ENCODE measurements around the gene ARHGEF19.

Gene ARHGEF19

DNA sequence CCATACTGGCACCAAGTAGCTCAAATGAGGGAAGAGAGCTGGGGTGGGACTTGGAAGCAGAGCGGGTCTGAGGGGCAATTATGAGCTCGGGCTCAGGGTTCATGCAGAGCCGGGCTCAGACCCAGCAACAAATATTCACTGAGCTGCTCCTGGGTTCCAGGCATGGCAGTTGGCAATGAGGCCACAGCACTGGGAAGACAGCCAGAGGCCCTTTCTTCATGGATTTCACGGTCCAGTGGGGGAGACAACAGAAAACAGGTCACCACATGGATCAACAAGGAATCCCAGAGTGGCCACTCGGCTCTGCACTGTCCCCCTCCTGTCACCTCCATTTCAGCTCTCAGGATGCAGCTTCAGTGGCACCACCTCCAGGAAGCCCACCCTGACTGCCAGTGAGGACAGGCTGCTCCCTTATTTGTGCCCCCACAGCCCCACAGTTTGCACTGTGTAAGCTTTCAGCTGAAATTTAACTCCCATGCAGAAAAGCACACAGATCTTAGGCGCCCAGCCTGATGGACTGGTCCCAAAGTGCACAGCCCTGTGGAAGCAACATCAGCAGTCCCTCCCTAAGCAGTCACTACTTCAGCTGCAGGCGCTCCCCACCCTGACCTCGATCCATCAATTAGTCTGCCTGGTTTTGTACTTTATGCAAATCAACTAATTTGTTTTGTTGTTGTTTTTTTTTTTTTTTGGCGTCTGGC is 22.4 kb downstream of the ARHGEF19 start:
- no peak for TF ChIP-seq RARB (CRISPR knock-in tag; IDR thresholded peaks at IDR 0.05)
- peak; percentile 97 for TF ChIP-seq ZNF70 (CRISPR knock-in tag; IDR thresholded peaks at IDR 0.05)
- ATAC-seq = no peak

GRCh38 chr1:16189003-16189402 is 23.4 kb downstream of the ARHGEF19 start:
- TF ChIP-seq SNAI2 (CRISPR knock-in tag; IDR thresholded peaks at IDR 0.05) (no peak), TSHZ2 (CRISPR knock-in tag; IDR thresholded peaks at IDR 0.05) (no peak), ARNTL (CRISPR knock-in tag; IDR thresholded peaks at IDR 0.05; ENCODE audit: borderline replicate concordance, low read depth) (no peak), BACH2 (CRISPR knock-in tag; IDR thresholded peaks at IDR 0.05; ENCODE audit: borderline replicate concordance) (no peak), ZFP30 (CRISPR knock-in tag; IDR thresholded peaks at IDR 0.05) (no peak), TOX (CRISPR knock-in tag; IDR thresholded peaks at IDR 0.05; ENCODE audit: borderline replicate concordance) (no peak), CSRNP3 (CRISPR knock-in tag; IDR thresholded peaks at IDR 0.05) (no peak), GLIS3 (CRISPR knock-in tag; IDR thresholded peaks at IDR 0.05) (no peak)
- no peak for ATAC-seq

DNA sequence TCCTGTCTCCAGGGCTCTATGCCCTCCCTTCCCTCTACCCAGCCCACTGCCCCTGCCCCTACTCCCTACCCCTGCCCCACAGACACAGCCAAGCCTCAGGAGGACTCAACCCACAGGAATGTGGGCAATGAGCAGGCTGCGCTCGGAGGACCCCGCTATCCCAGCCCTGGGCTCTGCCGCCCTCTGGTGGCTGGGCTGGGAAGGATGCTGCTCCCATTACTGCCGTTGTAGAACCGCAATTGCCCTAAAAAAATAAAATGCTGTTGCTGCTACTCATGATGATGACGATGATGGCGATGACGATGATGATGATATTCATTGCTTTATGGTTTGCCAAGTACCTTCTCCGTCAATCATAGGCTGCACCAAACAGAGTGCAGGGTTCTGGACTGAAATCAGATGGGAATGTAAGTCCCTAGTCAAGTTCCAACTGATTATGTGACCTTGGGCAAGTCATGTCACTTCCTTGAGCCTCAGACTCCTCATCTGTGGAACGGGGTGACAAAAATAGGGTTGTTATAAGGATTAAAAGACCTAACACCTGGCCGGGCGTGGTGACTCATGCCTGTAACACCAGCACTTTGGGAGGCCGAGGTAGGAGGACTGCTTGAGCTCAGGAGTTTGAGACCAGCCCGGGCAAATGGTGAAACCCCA is 24.6 kb downstream of the ARHGEF19 start:
- ATAC-seq = peak; percentile 94
- no peak for TF ChIP-seq PPARA (CRISPR knock-in tag; IDR thresholded peaks at IDR 0.05; ENCODE audit: borderline replicate concordance)
- no peak for TF ChIP-seq ZC3H10 (CRISPR knock-in tag; IDR thresholded peaks at IDR 0.05)
- no peak for TF ChIP-seq ZNF565 (CRISPR knock-in tag; conservative IDR thresholded peaks at IDR 0.05; ENCODE audit: low read depth)
- TF ChIP-seq ARNTL (CRISPR knock-in tag; IDR thresholded peaks at IDR 0.05; ENCODE audit: borderline replicate concordance, low read depth) = no peak
- no peak for TF ChIP-seq SNAI2 (CRISPR knock-in tag; IDR thresholded peaks at IDR 0.05)
- TF ChIP-seq OSR1 (CRISPR knock-in tag; IDR thresholded peaks at IDR 0.05) = no peak
- no peak for TF ChIP-seq CREB5 (CRISPR knock-in tag; IDR thresholded peaks at IDR 0.05; ENCODE audit: low read depth)
- no peak for TF ChIP-seq ESRRG (CRISPR knock-in tag; IDR thresholded peaks at IDR 0.05)
- no peak for TF ChIP-seq TCF4 (CRISPR knock-in tag; IDR thresholded peaks at IDR 0.05; ENCODE audit: borderline replicate concordance)
- TF ChIP-seq CSDC2 (CRISPR knock-in tag; IDR thresholded peaks at IDR 0.05) = no peak
- TF ChIP-seq ZFP3 (CRISPR knock-in tag; IDR thresholded peaks at IDR 0.05) = no peak
- TF ChIP-seq CSRNP3 (CRISPR knock-in tag; IDR thresholded peaks at IDR 0.05) = no peak
- no peak for TF ChIP-seq RARB (CRISPR knock-in tag; IDR thresholded peaks at IDR 0.05)
- TF ChIP-seq, protein P1, sequence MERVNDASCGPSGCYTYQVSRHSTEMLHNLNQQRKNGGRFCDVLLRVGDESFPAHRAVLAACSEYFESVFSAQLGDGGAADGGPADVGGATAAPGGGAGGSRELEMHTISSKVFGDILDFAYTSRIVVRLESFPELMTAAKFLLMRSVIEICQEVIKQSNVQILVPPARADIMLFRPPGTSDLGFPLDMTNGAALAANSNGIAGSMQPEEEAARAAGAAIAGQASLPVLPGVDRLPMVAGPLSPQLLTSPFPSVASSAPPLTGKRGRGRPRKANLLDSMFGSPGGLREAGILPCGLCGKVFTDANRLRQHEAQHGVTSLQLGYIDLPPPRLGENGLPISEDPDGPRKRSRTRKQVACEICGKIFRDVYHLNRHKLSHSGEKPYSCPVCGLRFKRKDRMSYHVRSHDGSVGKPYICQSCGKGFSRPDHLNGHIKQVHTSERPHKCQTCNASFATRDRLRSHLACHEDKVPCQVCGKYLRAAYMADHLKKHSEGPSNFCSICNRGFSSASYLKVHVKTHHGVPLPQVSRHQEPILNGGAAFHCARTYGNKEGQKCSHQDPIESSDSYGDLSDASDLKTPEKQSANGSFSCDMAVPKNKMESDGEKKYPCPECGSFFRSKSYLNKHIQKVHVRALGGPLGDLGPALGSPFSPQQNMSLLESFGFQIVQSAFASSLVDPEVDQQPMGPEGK (CRISPR knock-in tag; IDR thresholded peaks at IDR 0.05; ENCODE audit: borderline replicate concordance) = no peak
- TF ChIP-seq ZNF8 (CRISPR knock-in tag; IDR thresholded peaks at IDR 0.05) = no peak
- TF ChIP-seq, protein P2, sequence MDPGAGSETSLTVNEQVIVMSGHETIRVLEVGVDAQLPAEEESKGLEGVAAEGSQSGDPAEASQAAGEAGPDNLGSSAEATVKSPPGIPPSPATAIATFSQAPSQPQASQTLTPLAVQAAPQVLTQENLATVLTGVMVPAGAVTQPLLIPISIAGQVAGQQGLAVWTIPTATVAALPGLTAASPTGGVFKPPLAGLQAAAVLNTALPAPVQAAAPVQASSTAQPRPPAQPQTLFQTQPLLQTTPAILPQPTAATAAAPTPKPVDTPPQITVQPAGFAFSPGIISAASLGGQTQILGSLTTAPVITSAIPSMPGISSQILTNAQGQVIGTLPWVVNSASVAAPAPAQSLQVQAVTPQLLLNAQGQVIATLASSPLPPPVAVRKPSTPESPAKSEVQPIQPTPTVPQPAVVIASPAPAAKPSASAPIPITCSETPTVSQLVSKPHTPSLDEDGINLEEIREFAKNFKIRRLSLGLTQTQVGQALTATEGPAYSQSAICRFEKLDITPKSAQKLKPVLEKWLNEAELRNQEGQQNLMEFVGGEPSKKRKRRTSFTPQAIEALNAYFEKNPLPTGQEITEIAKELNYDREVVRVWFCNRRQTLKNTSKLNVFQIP (CRISPR knock-in tag; IDR thresholded peaks at IDR 0.05; ENCODE audit: borderline replicate concordance, low read depth) = no peak
- no peak for TF ChIP-seq ZNF70 (CRISPR knock-in tag; IDR thresholded peaks at IDR 0.05)
- no peak for TF ChIP-seq TSHZ2 (CRISPR knock-in tag; IDR thresholded peaks at IDR 0.05)
- TF ChIP-seq ISL1 (CRISPR knock-in tag; IDR thresholded peaks at IDR 0.05) = no peak
- no peak for TF ChIP-seq TOX (CRISPR knock-in tag; IDR thresholded peaks at IDR 0.05; ENCODE audit: borderline replicate concordance)
